Prostate gland (tissue), 2 donors: ENCODE data around the gene UBE2O. TPM values are rescaled to one million over a fixed set of nuclear protein-coding genes. Genes with fewer than 3 reads are reported as not detected.
A peak's percentile ranks its signal among the peaks of the same experiment; 100 is the strongest.

ENCODE experiments used
- DNase-seq: peaks from one replicate; pipeline ENCODE4 v3.0.0-alpha.2; 2019; ENCODE audit warnings: low spot score
- H3K27ac ChIP-seq, 2 donors: fragments of 200-600 bp; sonication (generic); 2 replicates each; pipeline ENCODE4 v1.5.1; 2017 to 2019
- H3K27me3 ChIP-seq: fragments of 200-600 bp; sonication (generic); replicated peaks from 2 replicates; pipeline ENCODE4 v1.5.1; 2019; ENCODE audit not compliant: insufficient read depth
- H3K36me3 ChIP-seq, 2 donors: fragments of 200-600 bp; sonication (generic); 1 replicate in 1 of 2; 2 replicates in 1 of 2; pipeline versions ENCODE4 v1.5.1 to v1.8.1; 2017 to 2019
- H3K4me1 ChIP-seq: fragments of 200-600 bp; sonication (generic); replicated peaks from 2 replicates; pipeline ENCODE4 v1.5.1; 2019
- H3K4me3 ChIP-seq, 2 donors: fragments of 200-600 bp; sonication (generic); 2 replicates each; pipeline ENCODE4 v1.5.1; 2017 to 2019
- H3K9me3 ChIP-seq: fragments of 200-600 bp; sonication (generic); 2 replicates; pipeline ENCODE4 v1.5.1; 2017
- POLR2A ChIP-seq: fragments of 450-650 bp; IDR thresholded peaks from one replicate; pipeline ENCODE4 v1.6.1; 2016; ENCODE audit warnings: antibody characterized with exemption, mild to moderate bottlenecking
- POLR2AphosphoS5 ChIP-seq: sonication (generic); formaldehyde crosslinking; IDR thresholded peaks from one replicate; pipeline ENCODE4 v1.6.1; 2017; ENCODE audit warnings: antibody characterized with exemption
- WGBS: methylation state at CpG from one replicate; pipeline ENCODE4 v1.1.5; 2018; 5-methylcytosine and 5-hydroxymethylcytosine counted together
- intact Hi-C: fragments of 100-400 bp; cut with DNase I; formaldehyde crosslinking; loops from one replicate; pipeline ENCODE4 v1.14.2; 2022
- total RNA-seq, 2 donors: library from RNA; depleted of rRNA; stranded (reverse); fragments of >200 nt; gene quantifications; one replicate each; pipeline ENCODE4 v1.1.0, GENCODE V29; 2016
- TF ChIP-seq, protein P1 (sequence below), 4 experiments: fragments of 200-600 bp in 2 of 4; fragments of 450-650 bp in 2 of 4; sonication (generic) in 2 of 4; IDR thresholded peaks; 1 replicate in 3 of 4; 2 replicates in 1 of 4; pipeline ENCODE4 v1.5.1; 2016 to 2019; ENCODE audit warnings: antibody characterized with exemption in 4 of 4, mild to moderate bottlenecking in 2 of 4, moderate library complexity in 2 of 4

Gene UBE2O
- total RNA-seq, 2 donors from 2014 or later: 19.9 to 39.8 TPM

- Histone ChIP-seq H3K4me1 (peaks cover 7% of the 10 kb centered on the region), H3K9me3 (no peaks in the 10 kb centered on the region), H3K27ac (peak overlapping the region; percentile 57 to 58), H3K4me3 (peak overlapping the region; percentile 65 to 88), H3K27me3 (no peaks in the 10 kb centered on the region), H3K36me3 (no peaks in the 10 kb centered on the region)
- DNase-seq: no peak
- intact Hi-C loops: loop anchor here (5.0 kb wide), 1 partner anchor 40 kb away; no protein-coding TSS in a partner anchor
- TF ChIP-seq POLR2A: no peak
- TF ChIP-seq POLR2AphosphoS5: no peak
- TF ChIP-seq, protein P1, sequence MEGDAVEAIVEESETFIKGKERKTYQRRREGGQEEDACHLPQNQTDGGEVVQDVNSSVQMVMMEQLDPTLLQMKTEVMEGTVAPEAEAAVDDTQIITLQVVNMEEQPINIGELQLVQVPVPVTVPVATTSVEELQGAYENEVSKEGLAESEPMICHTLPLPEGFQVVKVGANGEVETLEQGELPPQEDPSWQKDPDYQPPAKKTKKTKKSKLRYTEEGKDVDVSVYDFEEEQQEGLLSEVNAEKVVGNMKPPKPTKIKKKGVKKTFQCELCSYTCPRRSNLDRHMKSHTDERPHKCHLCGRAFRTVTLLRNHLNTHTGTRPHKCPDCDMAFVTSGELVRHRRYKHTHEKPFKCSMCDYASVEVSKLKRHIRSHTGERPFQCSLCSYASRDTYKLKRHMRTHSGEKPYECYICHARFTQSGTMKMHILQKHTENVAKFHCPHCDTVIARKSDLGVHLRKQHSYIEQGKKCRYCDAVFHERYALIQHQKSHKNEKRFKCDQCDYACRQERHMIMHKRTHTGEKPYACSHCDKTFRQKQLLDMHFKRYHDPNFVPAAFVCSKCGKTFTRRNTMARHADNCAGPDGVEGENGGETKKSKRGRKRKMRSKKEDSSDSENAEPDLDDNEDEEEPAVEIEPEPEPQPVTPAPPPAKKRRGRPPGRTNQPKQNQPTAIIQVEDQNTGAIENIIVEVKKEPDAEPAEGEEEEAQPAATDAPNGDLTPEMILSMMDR (IDR thresholded peaks at IDR 0.05): no peak
- under 1% methylated on average over 29 of the region's 29 CpGs for WGBS
Observed at GRCh38 chr17:76452127-76452659, 759 bp downstream of the UBE2O start.

GRCh38 chr17:76451506-76451905, 1.4 kb downstream of the UBE2O start:
- intact Hi-C loops: loop anchor here (5.0 kb wide), 1 partner anchor 39 kb away; no protein-coding TSS in a partner anchor
- Histone ChIP-seq H3K27ac (no peak overlapping the region), H3K27me3 (no peaks in the 10 kb centered on the region), H3K9me3 (no peaks in the 10 kb centered on the region), H3K4me1 (peaks cover 11% of the 10 kb centered on the region), H3K36me3 (no peaks in the 10 kb centered on the region), H3K4me3 (peak overlapping the region in 1 of 2 donors; percentile 65)
- no peak for DNase-seq
- no peak for TF ChIP-seq POLR2A
- TF ChIP-seq POLR2AphosphoS5: no peak
- TF ChIP-seq, protein P1 (IDR thresholded peaks at IDR 0.05): no peak
- 65% methylated on average over 6 of the region's 6 CpGs for WGBS

- no peak overlapping the region for H3K27ac ChIP-seq
- H3K27me3 ChIP-seq: no peaks in the 10 kb centered on the region
- TF ChIP-seq, protein P1 (IDR thresholded peaks at IDR 0.05): no peak
- TF ChIP-seq POLR2AphosphoS5: no peak
- TF ChIP-seq POLR2A: no peak
- peaks cover 11% of the 10 kb centered on the region for H3K4me1 ChIP-seq
- H3K9me3 ChIP-seq: no peaks in the 10 kb centered on the region
- intact Hi-C loops: no loop called here
- no peak for DNase-seq
- 95% methylated on average over 6 of the region's 6 CpGs for WGBS
- no peak overlapping the region for H3K4me3 ChIP-seq
- no peaks in the 10 kb centered on the region for H3K36me3 ChIP-seq
Observed at GRCh38 chr17:76449126-76449525, 3.8 kb downstream of the UBE2O start.

DNA sequence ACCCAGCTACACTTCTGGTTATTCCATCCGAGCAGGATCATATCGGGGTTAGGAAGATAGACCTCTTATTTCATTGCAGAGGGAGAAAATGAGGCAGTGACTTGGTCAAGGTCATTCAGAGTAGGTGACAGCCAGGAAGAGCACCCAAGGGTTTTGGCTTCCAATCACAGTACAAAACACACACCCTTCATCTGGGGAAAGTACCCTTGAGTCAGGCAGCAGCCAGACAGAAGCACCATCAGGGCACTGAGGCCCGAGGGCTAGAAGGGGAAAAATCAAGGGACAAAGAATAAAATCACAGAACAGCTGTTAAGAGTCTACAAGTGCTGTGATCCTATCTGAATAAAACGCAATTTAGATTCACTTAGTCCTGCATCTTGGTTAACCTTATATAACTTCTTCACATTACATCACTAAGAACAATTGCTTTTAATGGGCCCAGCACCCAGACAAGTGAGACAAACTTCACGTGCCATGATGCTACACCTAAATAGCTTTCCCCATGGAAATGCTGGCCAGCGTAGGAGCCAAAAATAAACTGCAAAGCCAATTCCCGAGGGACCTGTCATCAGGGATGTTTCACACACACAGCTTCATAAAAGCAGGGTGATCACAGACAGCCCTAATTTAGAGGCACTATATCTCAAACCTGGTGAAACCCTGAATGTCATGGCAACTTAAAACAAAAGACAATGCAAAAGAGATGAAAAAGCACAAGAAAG, 4.9 kb downstream of the UBE2O start:
- DNase-seq: no peak
- no peaks in the 10 kb centered on the region for H3K27me3 ChIP-seq
- WGBS: 80% methylated on average over 7 of the region's 7 CpGs
- no peaks in the 10 kb centered on the region for H3K9me3 ChIP-seq
- no peaks in the 10 kb centered on the region for H3K36me3 ChIP-seq
- TF ChIP-seq POLR2AphosphoS5 (no peak), POLR2A (no peak)
- TF ChIP-seq, protein P1 (IDR thresholded peaks at IDR 0.05): no peak
- H3K27ac ChIP-seq: no peak overlapping the region
- intact Hi-C loops: no loop called here
- peaks cover 11% of the 10 kb centered on the region for H3K4me1 ChIP-seq
- no peak overlapping the region for H3K4me3 ChIP-seq
